Osteocyte (in vitro differentiated cells): ENCODE measurements around the gene ZNF487. TPM values are rescaled to one million over a fixed set of nuclear protein-coding genes. Genes with fewer than 3 reads are reported as not detected.
"Not testable (repeated sequence)": the region's sequence is repeated elsewhere in the genome, so short reads cannot be mapped to it uniquely, and the experiment has no call there.

Experiments used
- DNase-seq: peaks from one replicate; pipeline ENCODE4 v3.0.0; 2021; ENCODE audit warnings: mixed read lengths; ENCODE audit not compliant: unreplicated experiment; ENCODE audit errors: extremely low spot score
- H3K27ac Mint-ChIP-seq: one replicate; pipeline ENCODE4 v1.8.0; 2021; ENCODE audit warnings: mild to moderate bottlenecking, mixed read lengths; ENCODE audit not compliant: unreplicated experiment
- H3K27me3 Mint-ChIP-seq: one replicate; pipeline ENCODE4 v1.8.0; 2021; ENCODE audit warnings: mixed read lengths; ENCODE audit not compliant: unreplicated experiment
- H3K36me3 Mint-ChIP-seq: one replicate; pipeline ENCODE4 v1.8.0; 2021; ENCODE audit warnings: mixed read lengths; ENCODE audit not compliant: unreplicated experiment
- H3K4me1 Mint-ChIP-seq: one replicate; pipeline ENCODE4 v1.8.0; 2021; ENCODE audit warnings: mixed read lengths; ENCODE audit not compliant: unreplicated experiment
- H3K4me3 Mint-ChIP-seq: one replicate; pipeline ENCODE4 v1.8.0; 2021; ENCODE audit warnings: mild to moderate bottlenecking, moderate library complexity, mixed read lengths; ENCODE audit not compliant: unreplicated experiment
- H3K9me3 Mint-ChIP-seq: one replicate; pipeline ENCODE4 v1.8.0; 2021; ENCODE audit warnings: mixed read lengths; ENCODE audit not compliant: unreplicated experiment
- total RNA-seq: library from RNA; stranded (reverse); gene quantifications from 2 replicates; pipeline ENCODE4 v1.2.1, GENCODE V29; 2021
- TF ChIP-seq, protein P1 (sequence below): fragments of 200-600 bp; sonication (generic); IDR thresholded peaks from 2 replicates; pipeline ENCODE4 v1.5.0; 2021; ENCODE audit warnings: antibody characterized with exemption, mild to moderate bottlenecking, moderate library complexity

Gene ZNF487
- total RNA-seq, 1 donor from 2014 or later: 3.6 TPM

DNA sequence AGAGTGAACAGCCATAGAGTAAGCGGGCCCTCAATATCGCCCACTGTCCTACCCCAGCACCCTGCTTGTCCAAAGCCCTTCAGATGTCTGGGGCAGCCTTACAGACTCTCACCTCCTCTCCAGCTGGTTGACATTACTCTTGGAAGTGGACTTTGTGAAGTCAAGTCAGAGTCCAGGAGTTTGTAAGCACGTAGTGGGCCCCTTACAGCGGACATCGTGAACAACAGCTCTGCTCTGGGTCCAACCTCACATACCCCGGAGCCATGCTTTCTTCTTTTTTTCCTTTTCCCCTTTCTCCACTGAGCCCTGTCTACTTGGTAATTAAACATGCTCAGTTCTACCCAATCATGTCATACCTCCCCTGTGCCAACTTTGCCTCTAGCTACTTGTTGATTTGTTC, 45.4 kb upstream of the ZNF487 start:
- TF ChIP-seq, protein P1, sequence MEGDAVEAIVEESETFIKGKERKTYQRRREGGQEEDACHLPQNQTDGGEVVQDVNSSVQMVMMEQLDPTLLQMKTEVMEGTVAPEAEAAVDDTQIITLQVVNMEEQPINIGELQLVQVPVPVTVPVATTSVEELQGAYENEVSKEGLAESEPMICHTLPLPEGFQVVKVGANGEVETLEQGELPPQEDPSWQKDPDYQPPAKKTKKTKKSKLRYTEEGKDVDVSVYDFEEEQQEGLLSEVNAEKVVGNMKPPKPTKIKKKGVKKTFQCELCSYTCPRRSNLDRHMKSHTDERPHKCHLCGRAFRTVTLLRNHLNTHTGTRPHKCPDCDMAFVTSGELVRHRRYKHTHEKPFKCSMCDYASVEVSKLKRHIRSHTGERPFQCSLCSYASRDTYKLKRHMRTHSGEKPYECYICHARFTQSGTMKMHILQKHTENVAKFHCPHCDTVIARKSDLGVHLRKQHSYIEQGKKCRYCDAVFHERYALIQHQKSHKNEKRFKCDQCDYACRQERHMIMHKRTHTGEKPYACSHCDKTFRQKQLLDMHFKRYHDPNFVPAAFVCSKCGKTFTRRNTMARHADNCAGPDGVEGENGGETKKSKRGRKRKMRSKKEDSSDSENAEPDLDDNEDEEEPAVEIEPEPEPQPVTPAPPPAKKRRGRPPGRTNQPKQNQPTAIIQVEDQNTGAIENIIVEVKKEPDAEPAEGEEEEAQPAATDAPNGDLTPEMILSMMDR: no peak
- no peaks in the 10 kb centered on the region for H3K27me3 Mint-ChIP-seq
- H3K9me3 Mint-ChIP-seq: no peaks in the 10 kb centered on the region
- no peak overlapping the region for H3K27ac Mint-ChIP-seq
- no peak overlapping the region for H3K4me3 Mint-ChIP-seq
- peaks cover 62% of the 10 kb centered on the region for H3K36me3 Mint-ChIP-seq
- DNase-seq: no peak
- peaks cover 29% of the 10 kb centered on the region for H3K4me1 Mint-ChIP-seq

DNA sequence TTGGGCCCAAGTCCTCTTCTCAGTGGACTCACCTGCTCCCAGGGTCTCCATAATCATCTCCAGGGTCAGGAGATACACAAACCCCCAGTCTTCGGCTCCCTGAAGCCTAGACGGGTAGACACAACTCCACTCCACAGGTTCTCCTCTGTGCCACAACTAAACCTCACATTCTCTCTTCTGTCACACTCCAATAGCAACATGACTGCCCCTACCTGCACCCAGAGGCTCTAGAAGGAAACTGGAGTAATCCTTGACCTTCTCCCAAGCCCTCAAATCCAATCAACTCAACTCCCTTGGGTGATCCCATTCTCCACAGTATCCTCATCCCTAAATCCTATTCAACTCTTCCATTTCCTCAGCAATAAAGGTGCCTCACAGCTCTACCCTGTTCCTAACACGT, 44.2 kb upstream of the ZNF487 start:
- Mint-ChIP-seq H3K9me3 (no peaks in the 10 kb centered on the region), H3K4me1 (peaks cover 35% of the 10 kb centered on the region), H3K27me3 (no peaks in the 10 kb centered on the region), H3K4me3 (no peak overlapping the region), H3K27ac (peak overlapping the region; percentile 51), H3K36me3 (peaks cover 49% of the 10 kb centered on the region)
- TF ChIP-seq, protein P1: no peak
- DNase-seq: no peak

DNA sequence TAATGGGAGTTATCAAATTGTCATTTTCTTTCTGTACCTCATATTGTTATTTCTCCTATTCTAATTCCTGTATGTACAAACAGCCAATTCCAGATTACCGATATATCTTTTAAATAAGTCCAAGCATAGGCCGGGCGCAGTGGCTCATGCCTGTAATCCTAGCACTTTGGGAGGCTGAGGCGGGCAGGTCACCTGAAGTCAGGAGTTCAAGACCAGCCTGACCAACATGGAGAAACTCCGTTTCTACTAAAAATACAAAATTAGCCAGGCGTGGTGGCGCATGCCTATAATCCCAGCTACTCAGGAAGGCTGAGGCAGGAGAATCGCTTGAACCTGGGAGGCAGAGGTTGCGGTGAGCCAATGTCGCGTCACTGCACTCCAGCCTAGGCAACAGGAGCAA, 43.7 kb upstream of the ZNF487 start:
- H3K4me3 Mint-ChIP-seq, H3K9me3 Mint-ChIP-seq, H3K27me3 Mint-ChIP-seq, H3K27ac Mint-ChIP-seq, DNase-seq: not testable (repeated sequence)
- peaks cover 46% of the 10 kb centered on the region for H3K36me3 Mint-ChIP-seq
- peaks cover 40% of the 10 kb centered on the region for H3K4me1 Mint-ChIP-seq

DNA sequence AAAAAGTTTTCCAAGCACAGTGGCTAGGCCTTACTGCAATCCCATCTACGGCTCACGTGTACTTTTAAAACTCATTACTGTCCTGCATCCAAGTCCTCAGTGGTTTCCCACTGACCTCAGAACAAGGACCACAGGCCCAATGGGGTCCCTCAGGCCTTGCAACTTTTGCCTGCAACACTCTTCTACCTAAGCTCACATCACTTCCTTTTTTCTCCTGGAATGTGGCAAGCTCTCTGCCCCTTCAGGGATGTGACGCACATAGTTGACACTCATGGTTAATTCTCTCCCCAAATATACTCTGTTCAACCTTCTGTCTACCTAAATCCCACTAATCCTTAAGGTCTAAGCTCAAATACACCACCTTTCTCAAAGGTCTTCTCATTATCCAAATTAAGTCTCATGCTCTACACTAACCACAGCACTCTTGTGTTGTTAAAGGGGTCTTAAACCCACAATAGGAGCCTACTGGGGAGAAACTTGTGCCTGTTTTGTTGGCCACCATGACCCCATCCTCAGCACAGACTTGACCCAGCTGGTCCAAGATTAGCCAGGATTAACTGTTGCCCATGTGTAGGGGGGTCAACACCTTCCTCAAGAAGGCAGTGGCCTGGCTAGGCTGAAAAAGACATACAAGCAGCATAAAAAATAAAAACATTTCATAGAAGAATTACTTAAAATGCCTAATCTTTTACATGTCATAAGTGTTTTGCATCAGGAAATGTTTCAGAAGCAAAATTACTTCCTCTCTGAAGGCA, 43.1 kb upstream of the ZNF487 start:
- TF ChIP-seq, protein P1: no peak
- no peak for DNase-seq
- H3K9me3 Mint-ChIP-seq: no peaks in the 10 kb centered on the region
- H3K27me3 Mint-ChIP-seq: no peaks in the 10 kb centered on the region
- peaks cover 40% of the 10 kb centered on the region for H3K36me3 Mint-ChIP-seq
- H3K4me3 Mint-ChIP-seq: no peak overlapping the region
- peaks cover 42% of the 10 kb centered on the region for H3K4me1 Mint-ChIP-seq
- H3K27ac Mint-ChIP-seq: no peak overlapping the region

DNA sequence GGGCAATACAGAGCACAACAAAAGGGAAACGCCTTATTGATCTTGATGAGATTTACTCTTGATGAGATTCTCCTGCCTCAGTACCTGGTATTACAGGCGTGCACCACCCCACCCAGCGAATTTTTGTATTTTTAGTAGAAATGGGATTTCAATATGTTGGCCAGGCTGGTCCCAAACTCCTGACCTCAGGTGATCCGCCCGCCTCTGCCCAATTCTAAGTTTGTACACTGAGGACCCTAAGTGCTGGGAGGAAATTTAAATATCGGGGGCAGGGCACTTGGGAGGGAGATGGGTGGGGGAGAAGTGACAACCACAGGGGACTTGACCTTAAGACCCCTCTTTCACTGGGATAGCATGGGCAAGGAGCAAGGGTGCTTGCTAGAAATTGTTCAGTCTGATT, 42.0 kb upstream of the ZNF487 start:
- H3K27ac Mint-ChIP-seq: peak overlapping the region; percentile 95
- H3K27me3 Mint-ChIP-seq: no peaks in the 10 kb centered on the region
- peaks cover 52% of the 10 kb centered on the region for H3K4me1 Mint-ChIP-seq
- TF ChIP-seq, protein P1: no peak
- peak overlapping the region; percentile 93 for H3K4me3 Mint-ChIP-seq
- H3K36me3 Mint-ChIP-seq: peaks cover 38% of the 10 kb centered on the region
- H3K9me3 Mint-ChIP-seq: no peaks in the 10 kb centered on the region
- no peak for DNase-seq
